Measurements from ENCODE around the gene CCR5. TPM values are rescaled to one million over a fixed set of nuclear protein-coding genes. Genes with fewer than 3 reads are reported as not detected.
"Not testable (repeated sequence)": the region's sequence is repeated elsewhere in the genome, so short reads cannot be mapped to it uniquely, and the experiment has no call there.

The CCR5 gene
- total RNA-seq, 2 experiments from 2014 or later, result 39.6 to 44.3 TPM

GRCh38 chr3:46375814-46376213 is 5.1 kb downstream of the CCR5 start:
- DNase-seq (no peak), ATAC-seq (ENCODE audit: low read depth) (peak; percentile 24)
- Mint-ChIP-seq H3K27ac (peak overlapping the region; percentile 91), H3K4me1 (peaks cover 62% of the 10 kb centered on the region), H3K27me3 (no peaks in the 10 kb centered on the region), H3K9me3 (no peaks in the 10 kb centered on the region), H3K4me3 (peak overlapping the region; percentile 83), H3K36me3 (peaks cover 32% of the 10 kb centered on the region)
- POLR2A ChIA-PET, result interaction anchor here (2.3 kb wide), 1 partner anchor 162 kb away, joined by 7 read pairs; no protein-coding TSS in a partner anchor

GRCh38 chr3:46378426-46378942 is 7.7 kb downstream of the CCR5 start:
- H3K4me3 Mint-ChIP-seq, result no peak overlapping the region
- H3K27me3 Mint-ChIP-seq, result no peaks in the 10 kb centered on the region
- DNase-seq, result peak; percentile 80
- peaks cover 58% of the 10 kb centered on the region for H3K4me1 Mint-ChIP-seq
- peaks cover 23% of the 10 kb centered on the region for H3K36me3 Mint-ChIP-seq
- POLR2A ChIA-PET, result interaction anchor here (0.7 to 1.6 kb wide), 4 partner anchors 18 to 163 kb away, joined by 3 to 6 read pairs (median 5); partner anchors contain the start of genes CCR2, CCR5AS and CCRL2
- no peak overlapping the region for H3K27ac Mint-ChIP-seq
- ATAC-seq (ENCODE audit: low read depth), result no peak
- H3K9me3 Mint-ChIP-seq, result no peaks in the 10 kb centered on the region

- Mint-ChIP-seq H3K9me3 (no peaks in the 10 kb centered on the region), H3K36me3 (peaks cover 7% of the 10 kb centered on the region), H3K4me1 (peaks cover 56% of the 10 kb centered on the region), H3K27me3 (no peaks in the 10 kb centered on the region), H3K27ac (peak overlapping the region; percentile 87), H3K4me3 (peak overlapping the region; percentile 66)
- peak; percentile 28 for ATAC-seq (ENCODE audit: low read depth)
- peak; percentile 42 for DNase-seq
- POLR2A ChIA-PET, result interaction anchor here (0.9 to 1.2 kb wide), 2 partner anchors 13 to 27 kb away, joined by 3 read pairs; partner anchors contain the start of genes CCR5AS and CCRL2
These were observed 9.9 kb downstream of the CCR5 start for GRCh38 chr3:46380471-46381221.

DNA sequence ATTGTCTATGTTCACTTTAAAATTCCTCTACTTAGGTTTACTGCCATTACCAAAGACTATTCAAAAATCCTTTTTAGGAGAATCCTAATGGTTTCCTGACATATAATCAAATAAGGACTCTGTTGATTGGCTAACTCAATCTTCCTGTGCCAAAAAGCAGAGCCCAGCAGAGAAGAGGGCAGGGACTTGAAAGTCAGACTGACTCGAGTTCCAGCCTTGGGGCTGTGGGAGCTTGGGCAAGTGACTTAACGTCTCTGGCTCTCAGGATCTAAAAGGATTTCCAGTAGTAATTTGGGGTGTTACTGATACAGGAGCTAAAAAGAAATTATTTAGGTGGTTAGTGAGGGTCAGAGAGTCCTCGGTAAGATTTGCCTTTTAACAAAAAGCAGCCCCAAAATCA is 10.9 kb downstream of the CCR5 start:
- H3K36me3 Mint-ChIP-seq, result peaks cover 9% of the 10 kb centered on the region
- H3K4me1 Mint-ChIP-seq, result peaks cover 54% of the 10 kb centered on the region

DNA sequence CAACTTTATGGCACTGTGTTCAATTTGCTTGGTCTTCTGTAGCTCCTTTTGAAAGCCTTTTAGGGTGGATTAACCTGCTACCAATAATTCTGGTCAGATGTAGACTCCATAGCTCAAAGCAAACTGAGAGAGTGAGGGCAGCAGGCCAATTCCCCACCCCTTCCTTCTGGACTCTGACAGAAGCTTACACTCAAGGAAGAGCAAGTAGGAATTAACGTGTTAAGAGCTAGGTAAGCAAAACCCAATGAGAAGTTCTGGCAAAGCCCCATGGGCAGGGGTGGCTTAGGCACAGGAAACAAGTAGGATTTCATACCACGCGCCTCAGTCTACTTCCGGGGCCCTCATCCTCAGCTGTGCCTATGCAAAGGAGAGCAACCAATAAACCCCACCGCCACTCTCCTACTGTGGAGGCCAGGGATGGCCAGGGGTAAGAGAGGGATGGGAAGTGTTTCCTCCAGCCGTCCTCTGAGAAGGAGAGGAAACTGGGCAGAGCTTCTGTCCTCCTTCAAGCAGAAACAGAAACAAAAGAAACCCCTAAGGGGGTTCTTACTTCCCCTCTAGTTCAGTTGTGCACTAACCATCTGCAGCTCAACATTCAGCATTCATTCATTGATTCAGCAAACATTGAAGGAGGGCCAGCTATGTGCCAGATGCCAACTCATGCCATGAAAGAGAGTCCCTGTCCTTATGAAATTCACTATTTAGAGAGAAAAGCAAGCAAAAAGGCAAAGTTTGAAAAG is 12.6 kb downstream of the CCR5 start:
- ATAC-seq (ENCODE audit: low read depth), result peak; percentile 42
- Mint-ChIP-seq H3K27ac (peak overlapping the region; percentile 87), H3K4me3 (peak overlapping the region; percentile 55), H3K4me1 (peaks cover 46% of the 10 kb centered on the region), H3K36me3 (peaks cover 7% of the 10 kb centered on the region), H3K27me3 (no peaks in the 10 kb centered on the region), H3K9me3 (peaks cover 1% of the 10 kb centered on the region)
- peak; percentile 44 for DNase-seq
- POLR2A ChIA-PET, result interaction anchor here (1.3 to 5.2 kb wide), 6 partner anchors 9 to 170 kb away, joined by 4 to 30 read pairs (median 5); partner anchors contain the start of genes CCR5, CCR5AS and CCRL2

More for the DNA sequence above, 10.9 kb downstream of the CCR5 start:
- DNase-seq (no peak), ATAC-seq (ENCODE audit: low read depth) (no peak)
- no peak overlapping the region for H3K27ac Mint-ChIP-seq
- H3K4me3 Mint-ChIP-seq, result no peak overlapping the region
- no peaks in the 10 kb centered on the region for H3K27me3 Mint-ChIP-seq
- peaks cover 1% of the 10 kb centered on the region for H3K9me3 Mint-ChIP-seq
- POLR2A ChIA-PET, result interaction anchor here (0.5 to 5.2 kb wide), 2 partner anchors 27 to 84 kb away, joined by 3 to 30 read pairs; partner anchors contain the start of genes CCR5AS and CCRL2

- Mint-ChIP-seq H3K36me3 (peaks cover 7% of the 10 kb centered on the region), H3K4me3 (peak overlapping the region; percentile 55), H3K27me3 (no peaks in the 10 kb centered on the region), H3K9me3 (peaks cover 1% of the 10 kb centered on the region), H3K4me1 (peaks cover 45% of the 10 kb centered on the region), H3K27ac (peak overlapping the region; percentile 87)
- POLR2A ChIA-PET, result interaction anchor here (1.3 to 5.2 kb wide), 6 partner anchors 9 to 171 kb away, joined by 4 to 30 read pairs (median 5); partner anchors contain the start of genes CCR5, CCR5AS and CCRL2
- no peak for DNase-seq
- ATAC-seq (ENCODE audit: low read depth), result peak; percentile 38
These were observed 13.2 kb downstream of the CCR5 start for GRCh38 chr3:46383951-46384330.

GRCh38 chr3:46386205-46386604 is 15.5 kb downstream of the CCR5 start:
- Mint-ChIP-seq H3K27me3 (no peaks in the 10 kb centered on the region), H3K4me1 (peaks cover 31% of the 10 kb centered on the region), H3K9me3 (peaks cover 1% of the 10 kb centered on the region), H3K27ac (peak overlapping the region; percentile 66), H3K36me3 (peaks cover 4% of the 10 kb centered on the region), H3K4me3 (peak overlapping the region; percentile 58)
- DNase-seq, result no peak
- POLR2A ChIA-PET, result interaction anchor here (5.2 kb wide), 1 partner anchor 22 kb away, joined by 30 read pairs; the partner anchor contains the start of genes CCR5AS and CCRL2
- ATAC-seq (ENCODE audit: low read depth), result peak; percentile 48

GRCh38 chr3:46388847-46389246 is 18.1 kb downstream of the CCR5 start:
- ATAC-seq (ENCODE audit: low read depth); DNase-seq; POLR2A ChIA-PET; H3K36me3 Mint-ChIP-seq; H3K27me3 Mint-ChIP-seq; H3K4me3 Mint-ChIP-seq; H3K9me3 Mint-ChIP-seq; H3K27ac Mint-ChIP-seq: not testable (repeated sequence)
- H3K4me1 Mint-ChIP-seq, result peaks cover 21% of the 10 kb centered on the region

DNA sequence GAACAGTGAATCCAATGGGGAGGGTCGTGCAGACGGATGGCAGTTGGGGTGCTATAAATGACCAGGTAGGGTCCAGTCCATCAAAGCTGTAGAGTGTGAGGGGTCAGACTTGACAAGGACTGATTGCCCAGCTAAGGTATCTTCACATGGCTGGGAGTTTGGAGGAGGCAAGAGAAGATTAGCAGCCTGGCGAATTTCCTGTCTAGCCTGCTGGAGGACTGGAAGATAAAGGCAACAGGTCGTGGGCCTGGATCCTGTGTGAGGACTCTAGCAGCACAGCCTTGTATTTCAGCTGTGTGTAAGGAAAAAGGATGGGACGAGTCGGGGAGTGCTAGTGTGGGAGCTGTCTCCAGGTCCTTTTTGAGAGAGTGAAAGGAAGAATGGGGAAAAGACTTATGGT is 18.6 kb downstream of the CCR5 start:
- POLR2A ChIA-PET, result no interaction called here
- Mint-ChIP-seq H3K4me3 (no peak overlapping the region), H3K36me3 (peaks cover 4% of the 10 kb centered on the region), H3K9me3 (peaks cover 1% of the 10 kb centered on the region), H3K27me3 (no peaks in the 10 kb centered on the region), H3K4me1 (peaks cover 20% of the 10 kb centered on the region), H3K27ac (no peak overlapping the region)
- ATAC-seq (ENCODE audit: low read depth) (no peak), DNase-seq (no peak)

GRCh38 chr3:46391526-46391925 is 20.8 kb downstream of the CCR5 start:
- H3K4me3 Mint-ChIP-seq; H3K27ac Mint-ChIP-seq; POLR2A ChIA-PET; H3K36me3 Mint-ChIP-seq; H3K9me3 Mint-ChIP-seq; H3K27me3 Mint-ChIP-seq; DNase-seq; ATAC-seq (ENCODE audit: low read depth): not testable (repeated sequence)
- peaks cover 13% of the 10 kb centered on the region for H3K4me1 Mint-ChIP-seq

GRCh38 chr3:46393011-46393410 is 22.3 kb downstream of the CCR5 start:
- no peak overlapping the region for H3K27ac Mint-ChIP-seq
- peaks cover 3% of the 10 kb centered on the region for H3K27me3 Mint-ChIP-seq
- ATAC-seq (ENCODE audit: low read depth) (no peak), DNase-seq (no peak)
- H3K4me1 Mint-ChIP-seq, result peaks cover 23% of the 10 kb centered on the region
- H3K9me3 Mint-ChIP-seq, result peaks cover 3% of the 10 kb centered on the region
- H3K36me3 Mint-ChIP-seq, result peaks cover 2% of the 10 kb centered on the region
- no peak overlapping the region for H3K4me3 Mint-ChIP-seq
- POLR2A ChIA-PET, result no interaction called here

- Mint-ChIP-seq H3K9me3 (peaks cover 3% of the 10 kb centered on the region), H3K27me3 (peaks cover 3% of the 10 kb centered on the region), H3K4me3 (no peak overlapping the region), H3K4me1 (peaks cover 25% of the 10 kb centered on the region), H3K27ac (no peak overlapping the region), H3K36me3 (peaks cover 2% of the 10 kb centered on the region)
- ATAC-seq (ENCODE audit: low read depth), result no peak
- POLR2A ChIA-PET, result interaction anchor here (1.6 kb wide), 1 partner anchor 13 kb away, joined by 3 read pairs; the partner anchor contains the start of genes CCR5AS and CCRL2
- DNase-seq, result no peak
These were observed 23.0 kb downstream of the CCR5 start for GRCh38 chr3:46393554-46394434.
